HG03460 (cell line): ENCODE results near the gene PTH1R.

Source experiments
- ATAC-seq: cut with Tn5 transposase; IDR thresholded peaks from one replicate; pipeline ENCODE4 v1.9.1; 2021; ENCODE audit not compliant: unreplicated experiment

Gene PTH1R

GRCh38 chr3:46926871-46927717 lies 49.6 kb downstream of the PTH1R start:
- peak; percentile 53 for ATAC-seq

GRCh38 chr3:46927718-46928073 lies 50.2 kb downstream of the PTH1R start:
- ATAC-seq = no peak

GRCh38 chr3:46928282-46928681 lies 50.8 kb downstream of the PTH1R start:
- no peak for ATAC-seq

- no peak for ATAC-seq
Measured at GRCh38 chr3:46929324-46929723, 51.8 kb downstream of the PTH1R start.

- no peak for ATAC-seq
Measured at GRCh38 chr3:46930166-46930944, 52.8 kb downstream of the PTH1R start.

- no peak for ATAC-seq
Measured at GRCh38 chr3:46930945-46931403, 53.5 kb downstream of the PTH1R start.

- no peak for ATAC-seq
Measured at GRCh38 chr3:46931631-46932331, 54.3 kb downstream of the PTH1R start.

GRCh38 chr3:46932455-46933225 lies 55.1 kb downstream of the PTH1R start:
- no peak for ATAC-seq

GRCh38 chr3:46933261-46933660 lies 55.7 kb downstream of the PTH1R start:
- no peak for ATAC-seq

GRCh38 chr3:46934072-46934471 lies 56.6 kb downstream of the PTH1R start:
- ATAC-seq = no peak

GRCh38 chr3:46934498-46935167 lies 57.1 kb downstream of the PTH1R start:
- no peak for ATAC-seq

- no peak for ATAC-seq
Measured at GRCh38 chr3:46935168-46935858, 57.8 kb downstream of the PTH1R start.

GRCh38 chr3:46935989-46936558 lies 58.6 kb downstream of the PTH1R start:
- no peak for ATAC-seq

- ATAC-seq = no peak
Measured at GRCh38 chr3:46936733-46937250, 59.3 kb downstream of the PTH1R start.

- ATAC-seq = no peak
Measured at GRCh38 chr3:46938118-46938517, 60.6 kb downstream of the PTH1R start.

GRCh38 chr3:46939578-46940445 lies 62.3 kb downstream of the PTH1R start:
- no peak for ATAC-seq

GRCh38 chr3:46942076-46942475 lies 64.6 kb downstream of the PTH1R start:
- no peak for ATAC-seq
